Measurements from ENCODE around the gene EPHB1. TPM values are rescaled to one million over a fixed set of nuclear protein-coding genes. Genes with fewer than 3 reads are reported as not detected.

The EPHB1 gene
- total RNA-seq, 1 donor from 2014 or later = 3.8 TPM

GRCh38 chr3:135133905-135134683, 339.0 kb downstream of the EPHB1 start:
- POLR2A ChIA-PET = no interaction called here
- Mint-ChIP-seq H3K27me3 (no peaks in the 10 kb centered on the region), H3K36me3 (ENCODE audit: low read depth) (no peaks in the 10 kb centered on the region)

GRCh38 chr3:135134684-135135075, 339.6 kb downstream of the EPHB1 start:
- Mint-ChIP-seq H3K27me3 (no peaks in the 10 kb centered on the region), H3K9me3 (no peaks in the 10 kb centered on the region)

More at GRCh38 chr3:135133905-135134683, 339.0 kb downstream of the EPHB1 start:
- no peaks in the 10 kb centered on the region for H3K4me1 Mint-ChIP-seq
- ATAC-seq (ENCODE audit: low read depth) (no peak), DNase-seq (no peak)
- intact Hi-C loops (cut with micrococcal nuclease) = no loop called here
- CTCF ChIA-PET = no interaction called here
- H3K9me3 Mint-ChIP-seq = no peaks in the 10 kb centered on the region
- no peak overlapping the region for H3K27ac Mint-ChIP-seq
- H3K4me3 Mint-ChIP-seq = no peak overlapping the region
- no peak for TF ChIP-seq CTCF (IDR thresholded peaks at IDR 0.05)

GRCh38 chr3:135135445-135135844, 340.4 kb downstream of the EPHB1 start:
- intact Hi-C loops (cut with micrococcal nuclease) = no loop called here
- ChIA-PET CTCF (no interaction called here), POLR2A (no interaction called here)
- H3K4me1 Mint-ChIP-seq = no peaks in the 10 kb centered on the region
- H3K9me3 Mint-ChIP-seq = no peaks in the 10 kb centered on the region
- no peak for TF ChIP-seq CTCF (IDR thresholded peaks at IDR 0.05)
- H3K4me3 Mint-ChIP-seq = no peak overlapping the region
- ATAC-seq (ENCODE audit: low read depth) (no peak), DNase-seq (no peak)
- no peaks in the 10 kb centered on the region for H3K27me3 Mint-ChIP-seq
- no peak overlapping the region for H3K27ac Mint-ChIP-seq
- no peaks in the 10 kb centered on the region for H3K36me3 Mint-ChIP-seq (ENCODE audit: low read depth)

More at GRCh38 chr3:135134684-135135075, 339.6 kb downstream of the EPHB1 start:
- no peak for TF ChIP-seq CTCF (IDR thresholded peaks at IDR 0.05)
- Mint-ChIP-seq H3K4me1 (no peaks in the 10 kb centered on the region), H3K27ac (no peak overlapping the region), H3K4me3 (no peak overlapping the region), H3K36me3 (ENCODE audit: low read depth) (no peaks in the 10 kb centered on the region)
- ATAC-seq (ENCODE audit: low read depth) (no peak), DNase-seq (no peak)
- POLR2A ChIA-PET = no interaction called here
- intact Hi-C loops (cut with micrococcal nuclease) = no loop called here
- CTCF ChIA-PET = no interaction called here

GRCh38 chr3:135136361-135137100, 341.5 kb downstream of the EPHB1 start:
- Mint-ChIP-seq H3K27me3 (no peaks in the 10 kb centered on the region), H3K27ac (no peak overlapping the region), H3K4me1 (no peaks in the 10 kb centered on the region), H3K4me3 (no peak overlapping the region), H3K9me3 (no peaks in the 10 kb centered on the region), H3K36me3 (ENCODE audit: low read depth) (no peaks in the 10 kb centered on the region)
- ChIA-PET POLR2A (no interaction called here), CTCF (no interaction called here)
- ATAC-seq (ENCODE audit: low read depth) = no peak
- intact Hi-C loops (cut with micrococcal nuclease) = no loop called here
- no peak for TF ChIP-seq CTCF (IDR thresholded peaks at IDR 0.05)
- DNase-seq = no peak

GRCh38 chr3:135137296-135137695, 342.2 kb downstream of the EPHB1 start:
- no peak overlapping the region for H3K27ac Mint-ChIP-seq
- ChIA-PET CTCF (no interaction called here), POLR2A (no interaction called here)
- no peaks in the 10 kb centered on the region for H3K36me3 Mint-ChIP-seq (ENCODE audit: low read depth)
- no peaks in the 10 kb centered on the region for H3K9me3 Mint-ChIP-seq
- H3K27me3 Mint-ChIP-seq = no peaks in the 10 kb centered on the region
- no peak for ATAC-seq (ENCODE audit: low read depth)
- H3K4me3 Mint-ChIP-seq = no peak overlapping the region
- DNase-seq = no peak
- intact Hi-C loops (cut with micrococcal nuclease) = no loop called here
- no peaks in the 10 kb centered on the region for H3K4me1 Mint-ChIP-seq
- no peak for TF ChIP-seq CTCF (IDR thresholded peaks at IDR 0.05)
